SK-MEL-5 (cell line): ENCODE data around the gene SMIM20. TPM values are rescaled to one million over a fixed set of nuclear protein-coding genes. Genes with fewer than 3 reads are reported as not detected.

Source experiments
- DNase-seq: peaks from one replicate; pipeline ENCODE4 v3.0.0-alpha.2; 2016; ENCODE audit warnings: low read depth, low spot score
- in situ Hi-C: cut with HindIII; loops from 2 replicates; pipeline ENCODE4 v1.10.0; 2016; ENCODE audit warnings: low sequenced_read_pairs, high pct_unique_total_duplicates, low pct_unique_long_range_greater_than_20kb
- total RNA-seq: library from RNA; depleted of rRNA; stranded (reverse); fragments of >200 nt; shearing (Covaris generic); gene quantifications from 2 replicates; pipeline ENCODE4 v1.2.3, GENCODE V29; 2014; rRNA removed

Gene SMIM20
- total RNA-seq, 1 experiment from 2014 or later, result 64.8 TPM

GRCh38 chr4:25970691-25971432 is 56.8 kb downstream of the SMIM20 start:
- in situ Hi-C loops, result no loop called here

GRCh38 chr4:25972366-25972765 is 58.3 kb downstream of the SMIM20 start:
- in situ Hi-C loops, result no loop called here
- no peak for DNase-seq

More at GRCh38 chr4:25970691-25971432, 56.8 kb downstream of the SMIM20 start:
- DNase-seq, result no peak

- in situ Hi-C loops, result no loop called here
- DNase-seq, result no peak
Observed at GRCh38 chr4:25972984-25973745, 59.1 kb downstream of the SMIM20 start.

- in situ Hi-C loops, result no loop called here
- no peak for DNase-seq
Observed at GRCh38 chr4:25976780-25977179, 62.8 kb downstream of the SMIM20 start.

- in situ Hi-C loops, result no loop called here
- no peak for DNase-seq
Observed at GRCh38 chr4:25977397-25978170, 63.6 kb downstream of the SMIM20 start.

GRCh38 chr4:25978327-25978726 is 64.3 kb downstream of the SMIM20 start:
- in situ Hi-C loops, result no loop called here

More at GRCh38 chr4:25978327-25978726, 64.3 kb downstream of the SMIM20 start:
- DNase-seq, result no peak

Other genes starting within 250 kb of the SMIM20 start
- 70.0 and 74.7 TPM in 2 replicates for gene SEL1L3, start 51.2 kb upstream of the SMIM20 start, total RNA-seq